ENCODE data around the gene URI1.
"Not testable (repeated sequence)": the region's sequence is repeated elsewhere in the genome, so short reads cannot be mapped to it uniquely, and the experiment has no call there.

The URI1 gene

DNA sequence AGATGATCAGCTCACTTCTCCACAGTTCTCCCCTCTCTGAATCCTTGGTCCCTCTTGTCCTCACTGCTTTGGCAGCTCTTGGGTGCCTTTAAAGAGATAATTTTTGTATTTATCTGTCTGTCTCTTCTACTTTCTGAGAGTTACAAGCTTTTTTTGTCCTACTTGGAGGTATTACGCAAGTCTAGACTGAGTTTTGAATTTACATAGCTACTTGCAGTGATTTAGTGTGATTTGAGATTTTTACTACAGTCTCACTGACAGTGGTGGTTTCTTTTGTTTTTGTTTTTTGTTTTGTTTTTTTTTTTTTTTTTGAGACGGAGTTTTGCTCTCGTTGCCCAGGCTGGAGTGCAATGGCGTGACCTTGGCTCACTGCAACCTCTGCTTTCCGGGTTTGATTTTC, 22.1 kb downstream of the URI1 start:
- no peak for TF ChIP-seq ZFX (IDR thresholded peaks at IDR 0.05; ENCODE audit: borderline replicate concordance)
- TF ChIP-seq, protein P1, sequence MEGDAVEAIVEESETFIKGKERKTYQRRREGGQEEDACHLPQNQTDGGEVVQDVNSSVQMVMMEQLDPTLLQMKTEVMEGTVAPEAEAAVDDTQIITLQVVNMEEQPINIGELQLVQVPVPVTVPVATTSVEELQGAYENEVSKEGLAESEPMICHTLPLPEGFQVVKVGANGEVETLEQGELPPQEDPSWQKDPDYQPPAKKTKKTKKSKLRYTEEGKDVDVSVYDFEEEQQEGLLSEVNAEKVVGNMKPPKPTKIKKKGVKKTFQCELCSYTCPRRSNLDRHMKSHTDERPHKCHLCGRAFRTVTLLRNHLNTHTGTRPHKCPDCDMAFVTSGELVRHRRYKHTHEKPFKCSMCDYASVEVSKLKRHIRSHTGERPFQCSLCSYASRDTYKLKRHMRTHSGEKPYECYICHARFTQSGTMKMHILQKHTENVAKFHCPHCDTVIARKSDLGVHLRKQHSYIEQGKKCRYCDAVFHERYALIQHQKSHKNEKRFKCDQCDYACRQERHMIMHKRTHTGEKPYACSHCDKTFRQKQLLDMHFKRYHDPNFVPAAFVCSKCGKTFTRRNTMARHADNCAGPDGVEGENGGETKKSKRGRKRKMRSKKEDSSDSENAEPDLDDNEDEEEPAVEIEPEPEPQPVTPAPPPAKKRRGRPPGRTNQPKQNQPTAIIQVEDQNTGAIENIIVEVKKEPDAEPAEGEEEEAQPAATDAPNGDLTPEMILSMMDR (IDR thresholded peaks at IDR 0.05) = no peak
- H3K27ac ChIP-seq = no peak overlapping the region

DNA sequence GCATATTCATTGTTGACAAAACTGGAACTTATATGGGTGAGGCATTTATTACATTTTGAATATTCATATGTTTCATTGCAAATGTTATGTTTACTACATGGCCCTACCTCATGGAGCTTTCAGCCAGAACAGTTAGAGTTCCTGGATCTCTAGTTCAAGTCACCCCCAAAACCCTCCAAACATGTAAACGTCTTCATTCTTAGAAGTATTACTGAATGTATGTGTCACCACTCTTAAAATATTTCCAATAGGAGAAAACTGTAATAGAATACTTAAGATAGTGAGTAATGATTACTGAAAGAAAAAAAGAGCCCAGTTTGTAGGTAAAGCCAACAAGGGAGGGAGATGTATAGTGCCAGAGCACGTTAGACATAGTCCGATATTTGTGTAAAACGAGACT, 23.5 kb downstream of the URI1 start:
- H3K27ac ChIP-seq = no peak overlapping the region
- TF ChIP-seq, protein P1 (IDR thresholded peaks at IDR 0.05) = no peak
- no peak for TF ChIP-seq ZFX (IDR thresholded peaks at IDR 0.05; ENCODE audit: borderline replicate concordance)

DNA sequence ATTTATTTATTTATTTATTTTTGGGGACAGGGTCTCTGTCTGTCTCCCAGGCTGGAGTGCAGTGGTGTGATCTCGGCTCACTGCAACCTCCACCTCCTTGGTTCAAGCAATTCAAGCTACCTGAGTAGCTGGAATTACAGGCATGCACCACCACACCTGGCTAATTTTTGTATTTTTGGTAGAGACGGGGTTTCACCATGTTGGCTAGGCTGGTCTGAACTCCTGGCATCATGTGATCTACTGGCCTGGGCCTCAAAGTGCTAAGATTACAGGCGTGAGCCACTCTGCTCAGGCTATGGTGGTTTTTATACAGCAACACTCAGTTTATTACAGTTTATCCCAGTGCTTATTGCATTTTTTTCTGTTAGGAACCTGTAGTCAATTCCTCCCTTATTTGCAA, 24.1 kb downstream of the URI1 start:
- not testable (repeated sequence) for H3K27ac ChIP-seq

DNA sequence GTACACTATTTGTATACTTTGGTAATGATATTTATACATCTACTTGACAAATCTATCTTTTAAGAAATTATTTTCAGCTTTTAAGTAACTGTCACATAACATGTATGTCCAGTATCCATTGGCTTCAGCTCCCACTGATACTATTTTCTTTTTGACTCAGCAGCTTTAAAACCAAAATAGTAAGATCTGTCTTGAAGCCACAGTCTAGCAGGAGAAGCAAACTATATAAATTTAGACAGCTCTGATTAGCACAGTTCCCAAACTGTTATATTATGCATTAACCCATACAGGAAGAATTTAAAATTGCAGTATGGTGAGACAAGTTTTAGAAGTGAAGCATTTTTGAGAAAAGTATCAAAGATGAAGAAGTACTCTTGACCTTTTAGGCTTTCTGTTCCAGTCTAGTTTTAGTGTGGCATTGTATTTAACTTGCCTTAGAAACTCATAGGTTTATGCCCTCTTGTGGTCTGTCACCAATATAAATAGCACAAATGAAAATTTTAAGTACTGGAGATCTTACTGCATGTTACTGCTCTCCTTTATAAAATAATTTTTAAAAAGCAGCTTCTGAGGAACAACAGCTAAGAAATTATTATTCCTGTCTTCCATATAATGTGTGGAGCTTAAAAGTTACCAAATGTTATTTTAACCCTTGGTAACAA, 24.7 kb downstream of the URI1 start:
- no peak overlapping the region for H3K27ac ChIP-seq
- no peak for TF ChIP-seq ZFX (IDR thresholded peaks at IDR 0.05; ENCODE audit: borderline replicate concordance)
- TF ChIP-seq, protein P1 (IDR thresholded peaks at IDR 0.05) = peak; percentile 41

DNA sequence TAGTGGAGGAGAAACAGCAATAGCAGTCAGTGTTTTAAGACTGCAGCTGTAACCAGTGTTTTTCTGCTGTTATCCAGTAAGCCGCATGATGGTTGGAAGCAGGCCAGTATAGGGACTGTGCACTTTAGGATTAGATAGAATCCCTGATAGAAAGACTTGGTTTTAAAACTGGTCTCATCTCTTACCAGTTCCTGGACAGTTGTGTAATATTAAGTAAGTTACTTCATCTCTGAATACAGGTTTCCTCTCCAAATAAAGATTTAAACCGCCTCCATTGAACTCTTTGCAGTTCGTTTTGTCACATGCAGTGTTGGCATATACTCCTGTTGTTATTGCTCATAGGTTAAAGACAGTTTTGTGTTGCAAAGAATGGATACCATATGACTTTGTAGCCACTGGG, 25.6 kb downstream of the URI1 start:
- no peak overlapping the region for H3K27ac ChIP-seq
- TF ChIP-seq, protein P1 (IDR thresholded peaks at IDR 0.05) = no peak
- no peak for TF ChIP-seq ZFX (IDR thresholded peaks at IDR 0.05; ENCODE audit: borderline replicate concordance)

DNA sequence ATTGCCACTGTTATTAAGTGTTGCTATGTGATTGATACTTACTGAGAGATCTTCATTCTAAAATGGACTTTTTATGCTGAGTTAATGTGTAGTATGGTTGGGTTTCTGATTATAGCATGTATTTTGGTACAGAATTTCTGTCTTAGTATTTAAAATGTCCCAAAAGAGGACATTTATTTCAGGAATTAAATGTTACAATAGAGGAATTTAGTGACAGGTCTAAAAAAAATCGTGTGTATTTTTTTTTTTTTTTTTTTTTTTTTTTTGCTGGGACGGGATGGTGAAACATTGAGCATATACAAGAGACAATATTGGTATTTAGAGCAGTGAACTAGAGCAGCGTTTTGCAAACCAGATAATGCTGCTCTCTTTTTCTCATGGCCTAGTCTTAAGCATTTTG, 27.9 kb downstream of the URI1 start:
- TF ChIP-seq ZFX (IDR thresholded peaks at IDR 0.05; ENCODE audit: borderline replicate concordance) = no peak
- TF ChIP-seq, protein P1 (IDR thresholded peaks at IDR 0.05) = no peak

GRCh38 chr19:29971002-29971401, 29.0 kb downstream of the URI1 start:
- TF ChIP-seq ZFX (IDR thresholded peaks at IDR 0.05; ENCODE audit: borderline replicate concordance) = no peak
- TF ChIP-seq, protein P1 (IDR thresholded peaks at IDR 0.05) = no peak
- H3K27ac ChIP-seq = no peak overlapping the region

More for the DNA sequence above, 27.9 kb downstream of the URI1 start:
- no peak overlapping the region for H3K27ac ChIP-seq

- TF ChIP-seq, protein P1 (IDR thresholded peaks at IDR 0.05) = no peak
- no peak for TF ChIP-seq ZFX (IDR thresholded peaks at IDR 0.05; ENCODE audit: borderline replicate concordance)
- H3K27ac ChIP-seq = no peak overlapping the region
Measured at GRCh38 chr19:29971648-29972047, 29.6 kb downstream of the URI1 start.
